ENCODE measurements around the gene CNIH2. TPM values are rescaled to one million over a fixed set of nuclear protein-coding genes. Genes with fewer than 3 reads are reported as not detected.
A peak's percentile ranks its signal among the peaks of the same experiment; 100 is the strongest.

The CNIH2 gene
- polyA plus RNA-seq, 4 donors, result 3.3 to 4.9 (median 4.2) TPM

- no peak for DNase-seq (ENCODE audit: low read depth in 4 of 4, low spot score in 2 of 4)
These were observed 48.5 kb downstream of the CNIH2 start for GRCh38 chr11:66326261-66327111.

DNA sequence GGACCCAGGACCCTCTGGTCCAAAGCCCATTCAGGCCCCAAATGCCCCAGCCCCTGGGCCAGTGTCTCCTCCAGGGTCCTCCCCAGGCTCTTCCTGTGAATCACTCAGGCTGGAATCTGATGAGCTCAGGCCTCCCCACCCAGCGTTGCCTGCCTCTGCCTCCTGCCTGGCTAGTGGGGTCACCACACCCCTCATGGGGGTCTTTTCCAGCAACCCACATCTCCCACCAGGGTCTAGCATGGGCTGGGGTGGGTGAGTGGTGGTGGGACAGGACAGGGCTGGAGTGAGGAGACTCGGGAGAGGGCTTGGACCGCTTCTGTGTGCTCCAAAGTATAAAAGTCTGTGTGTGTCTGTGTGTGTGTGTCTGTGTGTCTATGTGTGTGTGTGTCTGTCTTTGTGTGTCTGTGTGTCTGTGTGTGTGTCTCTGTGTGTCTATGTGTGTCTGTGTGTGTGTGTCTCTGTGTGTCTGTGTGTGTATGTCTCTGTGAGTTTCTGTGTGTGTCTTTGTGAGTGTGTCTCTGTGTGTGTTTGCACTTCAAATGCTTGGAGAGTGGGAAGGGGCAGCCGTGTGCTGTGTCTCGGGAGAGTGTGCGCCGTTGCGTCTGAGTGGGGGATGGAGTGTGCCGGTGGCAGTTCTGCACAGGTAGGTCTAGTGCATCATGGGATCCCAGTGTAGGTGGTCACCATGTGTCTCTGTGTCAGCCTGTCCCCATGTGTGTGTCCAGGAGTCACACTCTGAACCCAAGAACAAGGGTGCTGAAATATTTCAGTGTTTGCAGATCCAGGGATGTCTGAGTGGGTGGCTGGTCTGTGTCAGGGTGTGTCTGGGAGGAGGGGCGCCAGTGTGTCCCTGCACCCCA, 49.4 kb downstream of the CNIH2 start:
- DNase-seq (ENCODE audit: low read depth in 4 of 4, low spot score in 2 of 4), result no peak

- no peak for DNase-seq (ENCODE audit: low read depth in 4 of 4, low spot score in 2 of 4)
These were observed 50.0 kb downstream of the CNIH2 start for GRCh38 chr11:66328031-66328301.

DNA sequence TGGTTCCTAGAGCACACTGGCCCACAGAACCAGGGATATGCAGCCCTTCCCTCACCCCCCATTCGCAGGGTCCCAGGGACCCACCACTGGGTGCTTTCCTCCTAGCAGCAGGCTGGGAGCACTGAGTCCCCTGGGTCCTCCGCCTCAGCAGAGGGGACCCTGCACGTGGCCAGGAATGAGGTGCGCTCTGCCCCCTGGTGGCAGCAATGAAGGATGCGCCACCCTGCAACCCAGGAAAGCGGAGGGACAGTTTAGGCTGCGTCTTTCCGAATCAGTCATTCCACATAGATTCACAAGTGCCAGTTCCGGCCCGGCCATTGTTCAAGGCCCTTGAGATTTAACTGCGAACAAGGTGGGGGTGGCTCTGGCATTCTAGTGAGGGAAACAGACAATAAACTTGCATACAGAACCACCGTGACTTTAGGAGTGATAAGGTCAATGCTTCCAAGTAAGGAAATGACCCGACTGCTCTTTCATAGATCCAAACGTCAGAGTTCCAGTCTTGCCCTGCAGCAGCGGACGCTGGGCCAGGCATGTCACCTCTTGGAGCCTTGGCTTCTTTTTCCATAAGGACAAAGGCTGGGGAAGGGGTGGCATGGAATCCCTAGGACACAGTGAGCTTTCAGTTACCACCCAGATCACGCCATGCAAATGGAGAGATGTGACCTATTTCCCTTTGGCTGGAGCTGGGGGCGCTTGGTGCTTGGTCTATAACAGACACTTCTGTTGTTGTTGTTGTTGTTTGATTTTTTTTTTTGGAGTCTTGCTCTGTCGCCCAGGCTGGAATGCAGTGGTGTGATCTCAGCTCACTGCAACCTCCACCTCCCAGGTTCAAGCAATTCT, 50.5 kb downstream of the CNIH2 start:
- peak in 1 of 4 donors; percentile 66 for DNase-seq (ENCODE audit: low read depth in 4 of 4, low spot score in 2 of 4)

GRCh38 chr11:66329165-66329673, 51.2 kb downstream of the CNIH2 start:
- no peak for DNase-seq (ENCODE audit: low read depth in 4 of 4, low spot score in 2 of 4)

DNA sequence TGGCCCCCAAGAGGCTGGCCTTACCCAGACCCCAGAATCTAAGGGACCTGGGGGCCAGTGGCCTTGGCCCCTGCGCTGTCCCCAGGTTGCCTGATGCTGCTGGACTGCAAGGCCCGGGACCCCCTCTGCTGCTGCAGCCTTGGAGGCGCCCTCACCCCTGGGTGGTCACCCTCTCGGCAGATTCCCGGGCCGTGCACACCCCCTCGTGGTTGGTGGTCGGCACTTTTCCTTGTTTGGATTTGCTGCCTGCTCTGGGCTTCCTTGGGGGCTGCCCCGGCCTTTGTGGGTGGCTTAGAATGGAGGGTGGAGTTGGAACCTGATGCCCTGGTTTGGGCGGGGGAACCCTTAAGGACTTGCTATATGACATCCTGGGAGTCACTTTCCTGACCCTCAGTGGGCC, 53.0 kb downstream of the CNIH2 start:
- no peak for DNase-seq (ENCODE audit: low read depth in 4 of 4, low spot score in 2 of 4)

DNA sequence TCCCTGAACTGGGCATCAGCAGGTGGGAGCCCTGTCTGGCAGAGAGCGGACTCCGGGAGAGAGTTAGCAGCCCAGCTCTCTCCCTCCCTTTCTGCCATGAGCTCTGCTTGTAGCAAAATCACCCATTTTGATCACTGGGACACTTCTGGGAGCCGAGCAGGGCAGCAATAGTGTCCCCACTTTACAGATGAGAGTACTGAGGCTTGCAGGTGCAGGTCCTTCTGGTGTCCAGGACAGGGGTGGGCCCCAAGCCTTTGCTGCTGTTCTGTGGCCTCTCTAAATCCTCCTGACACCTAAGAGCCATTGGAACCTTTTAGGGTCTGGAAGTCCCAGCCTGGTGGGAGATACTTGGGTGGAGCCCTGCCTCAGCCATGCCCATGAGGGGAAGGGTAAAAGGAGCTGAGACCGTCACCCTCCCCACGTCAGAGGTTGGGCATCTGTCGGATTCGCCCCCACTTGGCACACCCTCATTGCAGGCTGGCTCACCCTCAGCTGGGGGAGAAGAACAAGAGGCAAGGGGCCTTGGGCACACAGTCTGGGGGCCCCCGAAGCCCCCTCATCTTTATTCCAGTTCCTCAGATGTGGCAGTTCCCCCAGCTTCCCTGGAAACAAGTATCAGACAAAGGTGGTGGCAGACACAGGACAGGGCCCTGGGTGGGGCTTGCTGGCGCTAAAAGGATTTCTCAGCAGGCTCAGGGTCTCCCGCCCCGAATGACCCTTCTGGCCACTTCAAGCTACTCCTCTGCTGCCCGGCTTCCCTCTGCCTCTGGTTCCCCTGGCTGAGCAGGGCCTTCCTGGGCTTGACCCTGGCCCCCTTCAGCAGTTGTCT, 53.8 kb downstream of the CNIH2 start:
- no peak for DNase-seq (ENCODE audit: low read depth in 4 of 4, low spot score in 2 of 4)

GRCh38 chr11:66332371-66333219, 54.6 kb downstream of the CNIH2 start:
- DNase-seq (ENCODE audit: low read depth in 4 of 4, low spot score in 2 of 4), result no peak

- DNase-seq (ENCODE audit: low read depth in 4 of 4, low spot score in 2 of 4), result no peak
These were observed 55.4 kb downstream of the CNIH2 start for GRCh38 chr11:66333220-66333877.

Other genes starting within 250 kb of the CNIH2 start
- 1 to 10 TPM; 3.7 to 8.6 (median 5.9) TPM for gene GAL3ST3, start 229.0 kb upstream of the CNIH2 start, polyA plus RNA-seq (ENCODE audit: insufficient read length in 4 of 4)
- 100 to 1,000 TPM; 221 to 254 (median 237) TPM for gene SF3B2, start 225.8 kb upstream of the CNIH2 start, polyA plus RNA-seq (ENCODE audit: insufficient read length in 4 of 4)
- gene PACS1, start 207.9 kb upstream of the CNIH2 start, polyA plus RNA-seq (ENCODE audit: insufficient read length in 4 of 4), result 10 to 100 TPM; 38.5 to 57.0 (median 50.4) TPM
- 10 to 100 TPM; 14.7 to 31.0 (median 25.7) TPM for gene KLC2, start 20.5 kb upstream of the CNIH2 start, polyA plus RNA-seq (ENCODE audit: insufficient read length in 4 of 4)
- gene RAB1B, start 9.5 kb upstream of the CNIH2 start, polyA plus RNA-seq (ENCODE audit: insufficient read length in 4 of 4), result 100 to 1,000 TPM; 122 to 168 (median 138) TPM
- gene YIF1A, start 11.0 kb downstream of the CNIH2 start, polyA plus RNA-seq (ENCODE audit: insufficient read length in 4 of 4), result 10 to 100 TPM; 51.4 to 68.7 (median 57.8) TPM
- under 1 TPM in 2 of 4 donors, not detected in 2; 0.12 to 0.24 TPM for gene TMEM151A, start 13.7 kb downstream of the CNIH2 start, polyA plus RNA-seq (ENCODE audit: insufficient read length in 4 of 4)
- gene CD248, start 38.9 kb downstream of the CNIH2 start, polyA plus RNA-seq (ENCODE audit: insufficient read length in 4 of 4), result 100 to 1,000 TPM in 1 of 4 donors, 10 to 100 TPM in 3; 56.9 to 102 (median 72.8) TPM
- gene RIN1, start 58.3 kb downstream of the CNIH2 start, polyA plus RNA-seq (ENCODE audit: insufficient read length in 4 of 4), result 1 to 10 TPM; 1.8 to 3.7 (median 2.9) TPM
- 10 to 100 TPM; 30.8 to 38.6 (median 34.8) TPM for gene BRMS1, start 66.9 kb downstream of the CNIH2 start, polyA plus RNA-seq (ENCODE audit: insufficient read length in 4 of 4)
- 10 to 100 TPM; 50.3 to 64.6 (median 51.9) TPM for gene B4GAT1, start 69.5 kb downstream of the CNIH2 start, polyA plus RNA-seq (ENCODE audit: insufficient read length in 4 of 4)
- 10 to 100 TPM; 14.6 to 33.0 (median 22.3) TPM for gene SLC29A2, start 93.6 kb downstream of the CNIH2 start, polyA plus RNA-seq (ENCODE audit: insufficient read length in 4 of 4)
- gene NPAS4, start 142.9 kb downstream of the CNIH2 start, polyA plus RNA-seq (ENCODE audit: insufficient read length in 4 of 4), result under 1 TPM; 0.06 to 0.54 (median 0.22) TPM
- 10 to 100 TPM; 67.7 to 87.7 (median 78.9) TPM for gene MRPL11, start 160.7 kb downstream of the CNIH2 start, polyA plus RNA-seq (ENCODE audit: insufficient read length in 4 of 4)
- 1 to 10 TPM; 4.5 to 7.8 (median 6.4) TPM for gene PELI3, start 188.7 kb downstream of the CNIH2 start, polyA plus RNA-seq (ENCODE audit: insufficient read length in 4 of 4)
- gene DPP3, start 202.3 kb downstream of the CNIH2 start, polyA plus RNA-seq (ENCODE audit: insufficient read length in 4 of 4), result 10 to 100 TPM; 19.6 to 31.2 (median 25.5) TPM
- 100 to 1,000 TPM in 1 of 4 donors, 10 to 100 TPM in 3; 61.4 to 102 (median 79.8) TPM for gene BBS1, start 232.5 kb downstream of the CNIH2 start, polyA plus RNA-seq (ENCODE audit: insufficient read length in 4 of 4)

Data from left renal cortex interstitium (tissue), 4 donors.